ENCODE results near the gene NUTM2E.
"Not testable (repeated sequence)": the region's sequence is repeated elsewhere in the genome, so short reads cannot be mapped to it uniquely, and the experiment has no call there.

GRCh38 chr10:79868023-79868422, 41.5 kb downstream of the NUTM2E start:
- not testable (repeated sequence) for TF ChIP-seq POLR2A (IDR thresholded peaks at IDR 0.05; ENCODE audit: low read length); GATA1 (IDR thresholded peaks at IDR 0.05; ENCODE audit: low read depth, low read length)
